H9 (cell line): ENCODE results near the gene ARL16. TPM values are rescaled to one million over a fixed set of nuclear protein-coding genes. Genes with fewer than 3 reads are reported as not detected.

ENCODE experiments used
- DNase-seq: peaks from one replicate; pipeline ENCODE4 v3.0.0-alpha.2; 2017
- H2AFZ ChIP-seq: one replicate; pipeline ENCODE4 v1.6.1; 2013; ENCODE audit warnings: mild to moderate bottlenecking, low read length, control low read depth, moderate library complexity
- H2AK5ac ChIP-seq: 2 replicates; pipeline ENCODE4 v1.6.1; 2013; ENCODE audit warnings: low read length, control low read depth, mixed read lengths; ENCODE audit not compliant: insufficient read length
- H2BK120ac ChIP-seq: one replicate; pipeline ENCODE4 v1.6.1; 2013; ENCODE audit warnings: low read depth, mild to moderate bottlenecking, low read length, control low read depth, inconsistent platforms; ENCODE audit not compliant: poor library complexity, severe bottlenecking
- H2BK12ac ChIP-seq: 2 replicates; pipeline ENCODE4 v1.6.1; 2013; ENCODE audit warnings: low read length, control low read depth, mixed read lengths, low read depth; ENCODE audit not compliant: insufficient read length
- H2BK15ac ChIP-seq: 2 replicates; pipeline ENCODE4 v1.6.1; 2013; ENCODE audit warnings: low read depth, low read length, control low read depth
- H2BK20ac ChIP-seq: one replicate; pipeline ENCODE4 v1.6.1; 2013; ENCODE audit warnings: low read depth, mild to moderate bottlenecking, low read length, control low read depth, inconsistent platforms; ENCODE audit not compliant: poor library complexity, severe bottlenecking
- H2BK5ac ChIP-seq: 2 replicates; pipeline ENCODE4 v1.6.1; 2013; ENCODE audit warnings: low read length, control low read depth, mixed read lengths; ENCODE audit not compliant: insufficient read length
- H3K14ac ChIP-seq: 2 replicates; pipeline ENCODE4 v1.6.1; 2013; ENCODE audit warnings: low read length, control low read depth; ENCODE audit not compliant: insufficient read depth
- H3K18ac ChIP-seq: 2 replicates; pipeline ENCODE4 v1.6.1; 2013; ENCODE audit warnings: low read depth, mild to moderate bottlenecking, mixed read lengths, low read length, control low read depth; ENCODE audit not compliant: insufficient read length
- H3K23ac ChIP-seq: 2 replicates; pipeline ENCODE4 v1.6.1; 2013; ENCODE audit warnings: low read length, control low read depth, mixed read lengths, low read depth; ENCODE audit not compliant: insufficient read length
- H3K23me2 ChIP-seq: 2 replicates; pipeline ENCODE4 v1.6.1; 2013; ENCODE audit warnings: low read depth, mild to moderate bottlenecking, mixed read lengths, low read length, control low read depth; ENCODE audit not compliant: insufficient read length, poor library complexity, severe bottlenecking
- H3K27ac ChIP-seq: 2 replicates; pipeline ENCODE4 v1.5.1; 2013; ENCODE audit warnings: low read length, control low read depth, mixed read lengths, low read depth; ENCODE audit not compliant: insufficient read length
- H3K27me3 ChIP-seq: 2 replicates; pipeline ENCODE4 v1.6.1; 2013; ENCODE audit warnings: low read length, control low read depth, inconsistent platforms; ENCODE audit not compliant: insufficient read depth
- H3K4ac ChIP-seq: 2 replicates; pipeline ENCODE4 v1.6.1; 2013; ENCODE audit warnings: low read depth, mild to moderate bottlenecking, control low read depth, inconsistent platforms, low read length, moderate library complexity
- H3K4me1 ChIP-seq: 2 replicates; pipeline ENCODE4 v1.6.1; 2013; ENCODE audit warnings: low read length, control low read depth, inconsistent platforms; ENCODE audit not compliant: insufficient read depth
- H3K4me2 ChIP-seq: 2 replicates; pipeline ENCODE4 v1.6.1; 2013; ENCODE audit warnings: low read length, control low read depth, mixed read lengths; ENCODE audit not compliant: insufficient read length, insufficient read depth
- H3K56ac ChIP-seq: 2 replicates; pipeline ENCODE4 v1.6.1; 2013; ENCODE audit warnings: low read depth, mild to moderate bottlenecking, mixed read lengths, low read length, control low read depth; ENCODE audit not compliant: insufficient read length
- H3K79me1 ChIP-seq: 2 replicates; pipeline ENCODE4 v1.6.1; 2013; ENCODE audit warnings: low read depth, mild to moderate bottlenecking, moderate library complexity, low read length, control low read depth, inconsistent platforms; ENCODE audit not compliant: insufficient read depth, poor library complexity, severe bottlenecking
- H3K79me2 ChIP-seq: 2 replicates; pipeline ENCODE4 v1.6.1; 2013; ENCODE audit warnings: low read length, control low read depth, inconsistent platforms; ENCODE audit not compliant: insufficient read depth
- H3K9ac ChIP-seq: 2 replicates; pipeline ENCODE4 v1.6.1; 2013; ENCODE audit warnings: low read length, control low read depth, mixed read lengths; ENCODE audit not compliant: insufficient read length; ENCODE audit errors: extremely low read depth
- H3K9me3 ChIP-seq: one replicate; pipeline ENCODE4 v1.6.1; 2013; ENCODE audit warnings: low read depth, low read length, inconsistent platforms; ENCODE audit not compliant: control insufficient read depth
- H3T11ph ChIP-seq: one replicate; pipeline ENCODE4 v1.6.1; 2013; ENCODE audit warnings: mild to moderate bottlenecking, low read length, control low read depth, inconsistent platforms
- H4K20me1 ChIP-seq: one replicate; pipeline ENCODE4 v1.6.1; 2013; ENCODE audit not compliant: control insufficient read depth, insufficient read length, insufficient read depth
- H4K5ac ChIP-seq: 2 replicates; pipeline ENCODE4 v1.6.1; 2013; ENCODE audit warnings: low read depth, mild to moderate bottlenecking, mixed read lengths, low read length, control low read depth; ENCODE audit not compliant: insufficient read length
- H4K8ac ChIP-seq: replicated peaks from 2 replicates; pipeline ENCODE4 v1.6.1; 2013; ENCODE audit warnings: low read length, control low read depth, mixed read lengths, low read depth; ENCODE audit not compliant: insufficient read length
- H4K91ac ChIP-seq: 2 replicates; pipeline ENCODE4 v1.6.1; 2013; ENCODE audit warnings: low read depth, mild to moderate bottlenecking, moderate library complexity, mixed read lengths, low read length, control low read depth; ENCODE audit not compliant: insufficient read length
- H3K27ac Mint-ChIP-seq, 3 experiments: 2 replicates in 2 of 3; 3 replicates in 1 of 3; pipeline ENCODE4 v1.8.0; 2020 to 2021; ENCODE audit warnings: mixed read lengths in 3 of 3, mild to moderate bottlenecking in 1 of 3, moderate library complexity in 1 of 3
- H3K27me3 Mint-ChIP-seq: 2 replicates; pipeline ENCODE4 v1.8.0; 2021; ENCODE audit warnings: low read depth, mild to moderate bottlenecking, moderate library complexity, mixed read lengths
- H3K36me3 Mint-ChIP-seq, 3 experiments: 2 replicates in 2 of 3; 3 replicates in 1 of 3; pipeline ENCODE4 v1.8.0; 2020 to 2021; ENCODE audit warnings: low read depth in 3 of 3, mixed read lengths in 3 of 3; ENCODE audit not compliant: insufficient read depth in 1 of 3
- H3K4me1 Mint-ChIP-seq, 2 experiments: 2 replicates each; pipeline ENCODE4 v1.8.0; 2020; ENCODE audit warnings: mixed read lengths in 2 of 2
- H3K4me3 Mint-ChIP-seq, 2 experiments: 2 replicates in 1 of 2; 3 replicates in 1 of 2; pipeline ENCODE4 v1.8.0; 2020 to 2021; ENCODE audit warnings: mild to moderate bottlenecking in 2 of 2, mixed read lengths in 2 of 2, moderate library complexity in 1 of 2
- H3K9me3 Mint-ChIP-seq, 2 experiments: 2 replicates in 1 of 2; 3 replicates in 1 of 2; pipeline ENCODE4 v1.8.0; 2020; ENCODE audit warnings: mild to moderate bottlenecking in 2 of 2, mixed read lengths in 2 of 2, moderate library complexity in 1 of 2
- WGBS: extraction: QIAGEN DNeasy Blood & Tissue Kit; methylation state at CpG from one replicate; pipeline ENCODE4 v1.1.7; 2013; ENCODE audit warnings: missing lambda C conversion rate, low lambda C conversion rate, mixed read lengths; ENCODE audit not compliant: insufficient read length; ENCODE audit errors: extremely low coverage; 5-methylcytosine and 5-hydroxymethylcytosine counted together
- total RNA-seq: library from RNA; stranded (reverse); gene quantifications from 2 replicates; pipeline ENCODE4 v1.2.1, GENCODE V29; 2021
- TF ChIP-seq, protein P1 (sequence below): fragments of 200-600 bp; sonication (generic); conservative IDR thresholded peaks from 3 replicates; pipeline ENCODE4 v1.8.0; 2021; ENCODE audit warnings: antibody characterized with exemption, mild to moderate bottlenecking

ARL16 gene
- total RNA-seq, 1 experiment from 2014 or later, result 58.6 TPM

DNA sequence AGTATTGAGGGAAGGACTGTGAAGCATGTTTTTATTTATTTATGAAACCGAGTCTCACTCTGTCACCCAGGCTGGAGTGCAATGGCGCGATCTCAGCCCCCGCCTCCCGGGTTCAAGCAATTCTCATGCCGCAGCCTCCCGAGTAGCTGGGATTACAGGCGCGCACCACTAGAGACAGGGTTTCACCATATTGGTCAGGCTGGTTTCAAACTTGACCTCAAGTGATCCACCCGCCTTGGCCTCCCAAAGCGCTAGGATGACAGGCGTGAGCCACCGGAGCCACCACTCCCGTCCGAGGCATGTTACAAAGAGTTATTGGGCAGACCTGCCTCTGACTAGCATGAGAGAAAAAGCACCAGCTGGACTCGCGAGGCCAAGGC lies 22.6 kb upstream of the ARL16 start:
- no CpG with 5 or more reads among the region's 17 CpGs for WGBS
- Mint-ChIP-seq H3K27me3 (no peaks in the 10 kb centered on the region; the same call in 1 of the 2 replicates), H3K4me3 (peak overlapping the region; percentile 49 to 69; a peak in 2 of 5 replicates), H3K4me1 (peaks cover 16 to 27% of the 10 kb centered on the region in 2 experiments), H3K9me3 (no peaks in the 10 kb centered on the region), H3K27ac (peak overlapping the region in 1 of 3 experiments; percentile 44; a peak in 2 of 7 replicates), H3K36me3 (peaks cover 26 to 62% (median 35%) of the 10 kb centered on the region in 3 experiments)
- no peak overlapping the region for H4K5ac ChIP-seq
- H3K4ac ChIP-seq, result no peak overlapping the region
- H3K18ac ChIP-seq, result no peak overlapping the region
- no peak overlapping the region for H2BK20ac ChIP-seq
- no peak overlapping the region for H2AK5ac ChIP-seq
- peaks cover 29% of the 10 kb centered on the region for H3K23me2 ChIP-seq
- no peak overlapping the region for H2BK15ac ChIP-seq
- peaks cover 8% of the 10 kb centered on the region for H3K79me1 ChIP-seq
- no peak overlapping the region for H4K8ac ChIP-seq
- no peak overlapping the region for H2BK5ac ChIP-seq
- H3K79me2 ChIP-seq, result peaks cover 8% of the 10 kb centered on the region; the same call in 1 of the 2 replicates
- H2AFZ ChIP-seq, result no peak overlapping the region
- no peaks in the 10 kb centered on the region for H3K9me3 ChIP-seq
- TF ChIP-seq, protein P1, sequence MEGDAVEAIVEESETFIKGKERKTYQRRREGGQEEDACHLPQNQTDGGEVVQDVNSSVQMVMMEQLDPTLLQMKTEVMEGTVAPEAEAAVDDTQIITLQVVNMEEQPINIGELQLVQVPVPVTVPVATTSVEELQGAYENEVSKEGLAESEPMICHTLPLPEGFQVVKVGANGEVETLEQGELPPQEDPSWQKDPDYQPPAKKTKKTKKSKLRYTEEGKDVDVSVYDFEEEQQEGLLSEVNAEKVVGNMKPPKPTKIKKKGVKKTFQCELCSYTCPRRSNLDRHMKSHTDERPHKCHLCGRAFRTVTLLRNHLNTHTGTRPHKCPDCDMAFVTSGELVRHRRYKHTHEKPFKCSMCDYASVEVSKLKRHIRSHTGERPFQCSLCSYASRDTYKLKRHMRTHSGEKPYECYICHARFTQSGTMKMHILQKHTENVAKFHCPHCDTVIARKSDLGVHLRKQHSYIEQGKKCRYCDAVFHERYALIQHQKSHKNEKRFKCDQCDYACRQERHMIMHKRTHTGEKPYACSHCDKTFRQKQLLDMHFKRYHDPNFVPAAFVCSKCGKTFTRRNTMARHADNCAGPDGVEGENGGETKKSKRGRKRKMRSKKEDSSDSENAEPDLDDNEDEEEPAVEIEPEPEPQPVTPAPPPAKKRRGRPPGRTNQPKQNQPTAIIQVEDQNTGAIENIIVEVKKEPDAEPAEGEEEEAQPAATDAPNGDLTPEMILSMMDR, result no peak
- H3K4me2 ChIP-seq, result no peak overlapping the region
- no peak overlapping the region for H2BK120ac ChIP-seq
- H4K91ac ChIP-seq, result no peak overlapping the region
- H3K4me1 ChIP-seq, result peaks cover 4% of the 10 kb centered on the region; the same call in 1 of the 2 replicates
- no peak overlapping the region for H3K56ac ChIP-seq
- no peak overlapping the region for H2BK12ac ChIP-seq
- no peaks in the 10 kb centered on the region for H3K27me3 ChIP-seq
- no peaks in the 10 kb centered on the region for H4K20me1 ChIP-seq
- no peak overlapping the region for H3T11ph ChIP-seq
- no peak overlapping the region for H3K23ac ChIP-seq
- no peak overlapping the region for H3K27ac ChIP-seq
- no peak overlapping the region for H3K14ac ChIP-seq
- no peak for DNase-seq
- no peak overlapping the region for H3K9ac ChIP-seq
